HEK293 (cell line): ENCODE results near the gene AADACL2.
"Not testable (repeated sequence)": the region's sequence is repeated elsewhere in the genome, so short reads cannot be mapped to it uniquely, and the experiment has no call there.

Experiments used
- CTCF ChIA-PET: fragments of 350-600 bp; formaldehyde crosslinking; extraction: SDS; loops from one replicate; lab custom pipeline; 2021; ENCODE audit warnings: antibody characterized with exemption; lab: Yijun Ruan, JAX
- POLR2A ChIA-PET: fragments of 300-600 bp; formaldehyde crosslinking; extraction: SDS; loops from one replicate; lab custom pipeline; 2020; ENCODE audit warnings: antibody characterized with exemption, inconsistent platforms; lab: Yijun Ruan, JAX
- H3K27ac ChIP-seq: fragments of 200-500 bp; sonication (Bioruptor generic); 2 replicates; pipeline ENCODE4 v1.5.1; 2014; ENCODE audit warnings: low read depth, low read length, control low read depth, inconsistent platforms; ENCODE audit errors: extremely low read depth
- H3K36me3 ChIP-seq, 2 experiments: fragments of 200-500 bp in 1 of 2; sonication (Bioruptor generic) in 1 of 2; 1 replicate in 1 of 2; 2 replicates in 1 of 2; pipeline ENCODE4 v1.5.1; 2014 to 2017; ENCODE audit warnings: inconsistent platforms in 2 of 2, low read length in 2 of 2; ENCODE audit not compliant: control insufficient read depth in 2 of 2, insufficient read depth in 1 of 2
- H3K4me1 ChIP-seq: fragments of 200-500 bp; sonication (Bioruptor generic); 2 replicates; pipeline ENCODE4 v1.5.1; 2014; ENCODE audit warnings: mild to moderate bottlenecking, low read length, inconsistent platforms; ENCODE audit not compliant: control insufficient read depth, insufficient read depth
- H3K4me3 ChIP-seq: 2 replicates; pipeline ENCODE4 v1.5.1; 2011; ENCODE audit warnings: low read depth, mild to moderate bottlenecking, control low read depth, low read length, moderate library complexity
- H3K9me3 ChIP-seq: fragments of 200-500 bp; sonication (Bioruptor generic); 2 replicates; pipeline ENCODE4 v1.5.1; 2014; ENCODE audit warnings: low read depth, low read length, inconsistent platforms; ENCODE audit not compliant: control insufficient read depth, insufficient read depth
- BCL11B ChIP-seq: fragments of 450-650 bp; formaldehyde crosslinking; IDR thresholded peaks from 2 replicates; pipeline ENCODE4 v1.5.1; 2016; ENCODE audit warnings: low read depth, missing biosample characterization, missing genetic modification characterization
- IKZF3 ChIP-seq: fragments of 450-650 bp; IDR thresholded peaks from 2 replicates; pipeline ENCODE4 v1.5.0; 2018; ENCODE audit warnings: missing biosample characterization, mild to moderate bottlenecking, missing genetic modification characterization, moderate library complexity
- MEIS1 ChIP-seq: sonication (generic); formaldehyde crosslinking; IDR thresholded peaks from 2 replicates; pipeline ENCODE4 v1.8.1; 2022; ENCODE audit warnings: missing genetic modification reagents, mild to moderate bottlenecking, borderline replicate concordance
- PRDM1 ChIP-seq: fragments of 450-650 bp; formaldehyde crosslinking; IDR thresholded peaks from 2 replicates; pipeline ENCODE4; 2016; ENCODE audit warnings: missing biosample characterization, missing genetic modification characterization
- YY1 ChIP-seq: fragments of 450-650 bp; formaldehyde crosslinking; IDR thresholded peaks from 2 replicates; pipeline ENCODE4 v1.5.1; 2018; ENCODE audit warnings: missing biosample characterization, missing genetic modification characterization
- ZBTB1 ChIP-seq: fragments of 450-650 bp; formaldehyde crosslinking; IDR thresholded peaks from 2 replicates; pipeline ENCODE4 v1.5.1; 2016; ENCODE audit warnings: missing biosample characterization, missing genetic modification characterization
- ZBTB17 ChIP-seq: fragments of 450-650 bp; formaldehyde crosslinking; IDR thresholded peaks from 2 replicates; pipeline ENCODE4 v1.5.1; 2016; ENCODE audit warnings: missing biosample characterization, missing genetic modification characterization
- ZNF133 ChIP-seq: fragments of 450-650 bp; formaldehyde crosslinking; IDR thresholded peaks from 2 replicates; pipeline ENCODE4 v1.5.1; 2016; ENCODE audit warnings: missing biosample characterization, missing genetic modification characterization
- ZNF174 ChIP-seq: fragments of 450-650 bp; formaldehyde crosslinking; IDR thresholded peaks from 2 replicates; pipeline ENCODE4 v1.5.0; 2017; ENCODE audit warnings: missing biosample characterization, mild to moderate bottlenecking, missing genetic modification characterization
- ZNF211 ChIP-seq: fragments of 450-650 bp; formaldehyde crosslinking; IDR thresholded peaks from 2 replicates; pipeline ENCODE4 v1.5.1; 2016; ENCODE audit warnings: low read depth, missing biosample characterization, missing genetic modification characterization
- ZNF266 ChIP-seq: fragments of 450-650 bp; formaldehyde crosslinking; IDR thresholded peaks from 2 replicates; pipeline ENCODE4 v1.5.1; 2016; ENCODE audit warnings: missing biosample characterization, missing genetic modification characterization, low read depth
- ZNF274 ChIP-seq, 2 experiments: fragments of 200-500 bp in 1 of 2; fragments of 450-650 bp in 1 of 2; sonication (Bioruptor generic) in 1 of 2; formaldehyde crosslinking in 1 of 2; IDR thresholded peaks; 2 replicates each; pipeline versions ENCODE4 v1.5.1 to v1.6.1; 2014 to 2016; ENCODE audit warnings: borderline replicate concordance in 1 of 2, inconsistent platforms in 1 of 2, low read length in 1 of 2, missing biosample characterization in 1 of 2, missing genetic modification characterization in 1 of 2
- ZNF302 ChIP-seq: fragments of 450-650 bp; formaldehyde crosslinking; IDR thresholded peaks from 2 replicates; pipeline ENCODE4 v1.5.1; 2016; ENCODE audit warnings: missing biosample characterization, missing genetic modification characterization, low read depth
- ZNF473 ChIP-seq: fragments of 450-650 bp; formaldehyde crosslinking; IDR thresholded peaks from 2 replicates; pipeline ENCODE4 v1.5.1; 2017; ENCODE audit warnings: missing biosample characterization, missing genetic modification characterization
- ZNF529 ChIP-seq: fragments of 450-650 bp; formaldehyde crosslinking; IDR thresholded peaks from 2 replicates; pipeline ENCODE4 v1.5.1; 2017; ENCODE audit warnings: missing genetic modification characterization, missing biosample characterization; ENCODE audit not compliant: insufficient replicate concordance
- ZNF558 ChIP-seq: fragments of 450-650 bp; formaldehyde crosslinking; IDR thresholded peaks from 2 replicates; pipeline ENCODE4 v1.5.1; 2016; ENCODE audit warnings: missing biosample characterization, missing genetic modification characterization
- ZNF664 ChIP-seq: fragments of 450-650 bp; formaldehyde crosslinking; IDR thresholded peaks from 2 replicates; pipeline ENCODE4 v1.5.1; 2016; ENCODE audit warnings: missing biosample characterization, missing genetic modification characterization
- ZNF677 ChIP-seq: fragments of 450-650 bp; IDR thresholded peaks from 2 replicates; pipeline ENCODE4 v1.5.0; 2018; ENCODE audit warnings: missing biosample characterization, mild to moderate bottlenecking, missing genetic modification characterization, moderate library complexity
- ZNF707 ChIP-seq: fragments of 450-650 bp; formaldehyde crosslinking; IDR thresholded peaks from 2 replicates; pipeline ENCODE4 v1.5.1; 2016; ENCODE audit warnings: missing biosample characterization, missing genetic modification characterization
- TF ChIP-seq, protein P1 (sequence below): fragments of 450-650 bp; IDR thresholded peaks from 2 replicates; pipeline ENCODE4 v1.5.1; 2018; ENCODE audit warnings: missing biosample characterization, missing genetic modification characterization
- TF ChIP-seq, protein P2 (sequence below): fragments of 450-650 bp; formaldehyde crosslinking; optimal IDR thresholded peaks from 2 replicates; pipeline ENCODE3; 2016; ENCODE audit warnings: missing biosample characterization, mild to moderate bottlenecking, missing genetic modification characterization

Gene AADACL2

DNA sequence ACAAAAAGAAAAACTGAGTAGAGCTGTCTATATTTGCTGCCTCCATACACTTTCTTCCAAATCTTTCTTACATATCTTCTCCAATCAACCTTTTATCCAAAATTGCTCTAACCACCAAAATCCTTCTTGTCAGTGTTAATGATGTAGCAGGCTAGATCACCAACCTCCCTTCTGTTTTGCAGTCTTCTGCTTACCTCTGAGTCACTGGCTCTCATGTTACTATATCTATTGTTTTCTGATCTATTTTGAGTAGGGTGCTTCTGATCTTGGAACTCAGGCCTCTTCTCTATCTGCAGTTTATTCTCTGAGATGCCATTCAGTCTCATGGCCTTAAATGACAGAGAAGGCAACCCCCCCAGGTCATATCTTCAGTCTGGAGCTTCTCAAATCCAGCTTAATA lies 53.9 kb downstream of the AADACL2 start:
- no peak overlapping the region for H3K4me3 ChIP-seq
- H3K9me3 ChIP-seq, result no peaks in the 10 kb centered on the region
- ChIA-PET POLR2A (no interaction called here), CTCF (no interaction called here)
- no peak for TF ChIP-seq ZBTB17 (tag by site-specific recombination)
- no peak for TF ChIP-seq ZNF302 (tag by site-specific recombination)
- TF ChIP-seq ZNF558 (tag by site-specific recombination), result no peak
- no peak for TF ChIP-seq ZNF707 (tag by site-specific recombination)
- no peak for TF ChIP-seq ZNF664 (tag by site-specific recombination)
- TF ChIP-seq BCL11B, result no peak
- no peak for TF ChIP-seq ZNF529 (tag by site-specific recombination)
- TF ChIP-seq IKZF3 (tag by site-specific recombination), result no peak
- no peak for TF ChIP-seq ZNF174 (tag by site-specific recombination)
- no peak for TF ChIP-seq ZNF133 (tag by site-specific recombination)
- no peak for TF ChIP-seq ZNF211 (tag by site-specific recombination)
- TF ChIP-seq ZNF274 (IDR thresholded peaks at IDR 0.05; ENCODE audit: low read length), result no peak
- no peak for TF ChIP-seq ZNF274 (tag by site-specific recombination; IDR thresholded peaks at IDR 0.05; ENCODE audit: borderline replicate concordance)
- TF ChIP-seq, protein P1, sequence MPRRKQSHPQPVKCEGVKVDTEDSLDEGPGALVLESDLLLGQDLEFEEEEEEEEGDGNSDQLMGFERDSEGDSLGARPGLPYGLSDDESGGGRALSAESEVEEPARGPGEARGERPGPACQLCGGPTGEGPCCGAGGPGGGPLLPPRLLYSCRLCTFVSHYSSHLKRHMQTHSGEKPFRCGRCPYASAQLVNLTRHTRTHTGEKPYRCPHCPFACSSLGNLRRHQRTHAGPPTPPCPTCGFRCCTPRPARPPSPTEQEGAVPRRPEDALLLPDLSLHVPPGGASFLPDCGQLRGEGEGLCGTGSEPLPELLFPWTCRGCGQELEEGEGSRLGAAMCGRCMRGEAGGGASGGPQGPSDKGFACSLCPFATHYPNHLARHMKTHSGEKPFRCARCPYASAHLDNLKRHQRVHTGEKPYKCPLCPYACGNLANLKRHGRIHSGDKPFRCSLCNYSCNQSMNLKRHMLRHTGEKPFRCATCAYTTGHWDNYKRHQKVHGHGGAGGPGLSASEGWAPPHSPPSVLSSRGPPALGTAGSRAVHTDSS (tag by site-specific recombination), result no peak
- TF ChIP-seq MEIS1 (CRISPR knock-in tag), result no peak
- no peak for TF ChIP-seq ZBTB1
- no peak for TF ChIP-seq ZNF266 (tag by site-specific recombination)
- TF ChIP-seq ZNF473 (tag by site-specific recombination), result no peak
- TF ChIP-seq YY1, result no peak
- H3K4me1 ChIP-seq, result no peaks in the 10 kb centered on the region
- H3K27ac ChIP-seq, result no peak overlapping the region
- H3K36me3 ChIP-seq, result no peaks in the 10 kb centered on the region

GRCh38 chr3:151788401-151788800 lies 54.7 kb downstream of the AADACL2 start:
- Histone ChIP-seq H3K36me3 (no peaks in the 10 kb centered on the region), H3K9me3 (no peaks in the 10 kb centered on the region), H3K4me3 (no peak overlapping the region), H3K4me1 (no peaks in the 10 kb centered on the region), H3K27ac (no peak overlapping the region)
- TF ChIP-seq, protein P2, sequence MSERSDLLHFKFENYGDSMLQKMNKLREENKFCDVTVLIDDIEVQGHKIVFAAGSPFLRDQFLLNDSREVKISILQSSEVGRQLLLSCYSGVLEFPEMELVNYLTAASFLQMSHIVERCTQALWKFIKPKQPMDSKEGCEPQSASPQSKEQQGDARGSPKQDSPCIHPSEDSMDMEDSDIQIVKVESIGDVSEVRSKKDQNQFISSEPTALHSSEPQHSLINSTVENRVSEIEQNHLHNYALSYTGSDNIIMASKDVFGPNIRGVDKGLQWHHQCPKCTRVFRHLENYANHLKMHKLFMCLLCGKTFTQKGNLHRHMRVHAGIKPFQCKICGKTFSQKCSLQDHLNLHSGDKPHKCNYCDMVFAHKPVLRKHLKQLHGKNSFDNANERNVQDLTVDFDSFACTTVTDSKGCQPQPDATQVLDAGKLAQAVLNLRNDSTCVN, result no peak
- ChIA-PET CTCF (interaction anchor here (0.7 kb wide), 1 partner anchor 412 kb away, joined by 3 read pairs; no protein-coding TSS in a partner anchor), POLR2A (no interaction called here)

- POLR2A ChIA-PET, result no interaction called here
- no peaks in the 10 kb centered on the region for H3K4me1 ChIP-seq
- CTCF ChIA-PET, result no interaction called here
- no peaks in the 10 kb centered on the region for H3K36me3 ChIP-seq
- TF ChIP-seq PRDM1 (tag by site-specific recombination), result 0 out of 2 replicates have a peak, but pooled peaks have one; percentile 31
- no peak for TF ChIP-seq ZNF677 (tag by site-specific recombination)
- H3K27ac ChIP-seq, result no peak overlapping the region
- H3K4me3 ChIP-seq, result no peak overlapping the region
- H3K9me3 ChIP-seq, result no peaks in the 10 kb centered on the region
Measured at GRCh38 chr3:151789853-151790463, 56.2 kb downstream of the AADACL2 start.

GRCh38 chr3:151790763-151791162 lies 57.0 kb downstream of the AADACL2 start:
- CTCF ChIA-PET, H3K36me3 ChIP-seq, POLR2A ChIA-PET, H3K4me3 ChIP-seq, H3K27ac ChIP-seq, H3K9me3 ChIP-seq, H3K4me1 ChIP-seq: not testable (repeated sequence)
